ENCODE measurements around the gene KLHDC3.

KLHDC3 gene

GRCh38 chr6:43060034-43060754, 46.1 kb downstream of the KLHDC3 start:
- peak; percentile 35 for DNase-seq (ENCODE audit: low read depth)
- peak overlapping the region; percentile 78 for H3K4me3 ChIP-seq (ENCODE audit: low read depth, low read length)
- no peak for TF ChIP-seq CTCF (IDR thresholded peaks at IDR 0.05; ENCODE audit: control insufficient read depth, extremely low read depth, insufficient read depth)

DNA sequence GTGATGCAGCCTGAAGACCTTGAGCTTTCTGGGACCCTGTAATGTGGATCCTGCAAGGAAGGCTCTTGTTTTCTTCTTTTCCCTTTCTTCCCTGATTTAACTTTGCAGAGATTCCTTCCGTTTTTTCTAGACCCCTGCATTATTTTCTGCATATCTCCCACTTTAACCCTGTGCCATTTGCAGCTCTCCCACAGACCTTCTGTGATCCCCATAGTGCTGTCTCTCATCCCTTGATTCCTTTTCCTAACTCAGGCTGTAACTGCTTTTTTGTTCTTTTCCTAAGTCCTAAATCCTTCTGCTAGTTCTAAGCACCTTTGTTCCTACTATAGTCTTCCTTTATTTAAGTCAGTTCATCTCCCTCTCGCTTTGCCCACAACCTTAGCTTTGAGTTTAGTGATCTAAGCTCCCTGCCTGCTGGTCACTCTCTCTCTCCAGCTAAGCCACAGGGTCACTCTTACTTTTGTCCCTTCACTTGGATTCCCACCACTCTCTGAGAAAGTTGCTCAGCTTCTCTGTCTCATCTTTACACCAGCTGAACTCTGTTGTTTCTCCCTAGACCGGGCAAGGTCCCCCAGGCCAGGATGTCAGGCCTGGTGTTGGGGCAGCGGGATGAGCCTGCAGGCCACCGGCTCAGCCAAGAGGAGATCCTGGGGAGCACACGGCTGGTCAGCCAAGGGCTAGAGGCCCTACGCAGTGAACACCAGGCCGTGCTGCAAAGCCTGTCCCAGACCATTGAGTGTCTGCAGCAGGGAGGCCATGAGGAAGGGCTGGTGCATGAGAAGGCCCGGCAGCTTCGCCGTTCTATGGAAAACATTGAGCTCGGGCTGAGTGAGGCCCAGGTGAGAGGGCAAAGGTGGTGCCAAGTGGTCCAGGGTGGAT, 46.9 kb downstream of the KLHDC3 start:
- no peak for DNase-seq (ENCODE audit: low read depth)
- H3K4me3 ChIP-seq (ENCODE audit: low read depth, low read length) = peak overlapping the region; percentile 78
- TF ChIP-seq CTCF (IDR thresholded peaks at IDR 0.05; ENCODE audit: control insufficient read depth, extremely low read depth, insufficient read depth) = no peak

DNA sequence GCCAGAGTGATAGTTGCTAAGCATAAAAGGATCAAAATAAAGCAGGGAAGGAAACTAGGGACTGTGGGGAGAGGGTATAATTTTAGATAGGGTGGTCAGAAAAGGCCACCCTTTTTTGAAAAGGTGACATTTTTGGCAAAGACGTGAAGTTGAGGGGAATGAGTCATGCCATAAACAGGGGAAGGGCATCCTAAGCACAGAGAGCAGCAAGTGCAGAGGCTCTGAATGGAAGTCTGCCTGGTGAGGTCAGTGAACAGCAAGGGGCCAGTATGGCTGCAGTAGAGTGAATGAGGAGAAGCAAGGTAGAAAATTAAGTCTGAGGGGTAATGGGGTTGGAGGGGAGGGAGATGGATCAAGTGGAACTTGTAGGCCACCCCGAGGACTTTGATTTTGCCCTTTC, 47.8 kb downstream of the KLHDC3 start:
- no peak for TF ChIP-seq CTCF (IDR thresholded peaks at IDR 0.05; ENCODE audit: control insufficient read depth, extremely low read depth, insufficient read depth)
- DNase-seq (ENCODE audit: low read depth) = no peak
- no peak overlapping the region for H3K4me3 ChIP-seq (ENCODE audit: low read depth, low read length)

DNA sequence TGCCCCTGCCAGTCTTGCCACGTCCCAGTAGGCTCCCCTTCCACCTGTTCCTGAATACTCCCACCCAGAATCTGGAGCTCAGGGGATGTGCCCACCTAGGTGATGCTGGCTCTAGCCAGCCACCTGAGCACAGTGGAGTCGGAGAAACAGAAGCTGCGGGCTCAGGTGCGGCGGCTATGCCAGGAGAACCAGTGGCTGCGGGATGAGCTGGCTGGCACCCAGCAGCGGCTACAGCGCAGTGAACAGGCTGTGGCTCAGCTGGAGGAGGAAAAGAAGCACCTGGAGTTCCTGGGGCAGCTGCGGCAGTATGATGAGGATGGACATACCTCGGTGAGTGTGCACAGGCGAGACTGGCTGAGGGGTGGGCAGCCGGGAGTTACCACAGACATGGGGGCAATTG, 48.8 kb downstream of the KLHDC3 start:
- H3K4me3 ChIP-seq (ENCODE audit: low read depth, low read length) = no peak overlapping the region
- no peak for TF ChIP-seq CTCF (IDR thresholded peaks at IDR 0.05; ENCODE audit: control insufficient read depth, extremely low read depth, insufficient read depth)
- no peak for DNase-seq (ENCODE audit: low read depth)

GRCh38 chr6:43070028-43070632, 56.1 kb downstream of the KLHDC3 start:
- peak; percentile 32 for DNase-seq (ENCODE audit: low read depth)
- H3K4me3 ChIP-seq (ENCODE audit: low read depth, low read length) = no peak overlapping the region
- TF ChIP-seq CTCF (IDR thresholded peaks at IDR 0.05; ENCODE audit: control insufficient read depth, extremely low read depth, insufficient read depth) = peak; percentile 55

Data from LNCaP clone FGC (cell line).